HepG2 (cell line): ENCODE measurements around the gene COL26A1. TPM values are rescaled to one million over a fixed set of nuclear protein-coding genes. Genes with fewer than 3 reads are reported as not detected.
"Not testable (repeated sequence)": the region's sequence is repeated elsewhere in the genome, so short reads cannot be mapped to it uniquely, and the experiment has no call there.

Source experiments
- ATAC-seq: fragments of 200-7000 bp; cut with Tn5 transposase; 3 replicates; pipeline ENCODE4 v1.9.1; 2020; ENCODE audit warnings: mild to moderate bottlenecking, moderate library complexity
- BruUV-seq: library from RNA; stranded (reverse); fragments of 400-500 nt; replicated peaks from 2 replicates; lab custom pipeline; 2021; lab: Mats Ljungman, UMichigan
- CTCF ChIA-PET: fragments of 300-600 bp; formaldehyde crosslinking; extraction: SDS; loops from one replicate; lab custom pipeline; 2021; ENCODE audit warnings: low total read pairs, inconsistent platforms, low intra/inter-chr PET ratio; lab: Yijun Ruan, JAX
- POLR2A ChIA-PET: fragments of 350-600 bp; sonication (Branson Sonifier 250); formaldehyde crosslinking; loops from one replicate; lab custom pipeline; 2020; ENCODE audit warnings: antibody characterized with exemption, inconsistent platforms; lab: Yijun Ruan, JAX
- DNase-seq: peaks from one replicate; pipeline ENCODE4 v3.0.0-alpha.2; 2015; ENCODE audit warnings: low spot score
- FAIRE-seq: peaks from 3 replicates; lab custom pipeline; 2011; peaks lifted over from hg19 to GRCh38; lab: Jason Lieb, UNC
- H2AFZ ChIP-seq: one replicate; pipeline ENCODE4 v1.6.1; 2011; ENCODE audit warnings: low read length, inconsistent platforms
- H3K27ac ChIP-seq: fragments of 300-600 bp; 3 replicates; pipeline ENCODE4 v1.8.0; 2011; ENCODE audit warnings: mixed run types, mild to moderate bottlenecking, mixed read lengths, low read length, inconsistent platforms; ENCODE audit not compliant: insufficient read depth; ENCODE audit errors: extremely low read length
- H3K27me3 ChIP-seq, 2 experiments: fragments of 200-600 bp in 1 of 2; 2 replicates in 1 of 2; 3 replicates in 1 of 2; pipeline versions ENCODE4 v1.6.0 to v1.8.0; 2011; ENCODE audit warnings: low read length in 2 of 2, mild to moderate bottlenecking in 2 of 2, moderate library complexity in 2 of 2, inconsistent platforms in 1 of 2; ENCODE audit not compliant: insufficient read depth in 2 of 2, control insufficient read depth in 1 of 2
- H3K36me3 ChIP-seq, 2 experiments: fragments of 200-600 bp in 1 of 2; replicated peaks in 1 of 2; 2 replicates in 1 of 2; 3 replicates in 1 of 2; pipeline versions ENCODE4 v1.5.1 to v1.8.0; 2011; ENCODE audit warnings: low read length in 2 of 2, inconsistent platforms in 1 of 2; ENCODE audit not compliant: insufficient read depth in 2 of 2, control insufficient read depth in 1 of 2
- H3K4me1 ChIP-seq: 2 replicates; pipeline ENCODE4 v1.5.1; 2012; ENCODE audit warnings: low read length, inconsistent platforms; ENCODE audit not compliant: insufficient read depth
- H3K4me2 ChIP-seq: 2 replicates; pipeline ENCODE4 v1.6.0; 2011; ENCODE audit warnings: low read depth, low read length, inconsistent platforms
- H3K4me3 ChIP-seq, 3 experiments: fragments of 200-600 bp in 1 of 3; sonication (generic), shearing (Covaris generic) in 1 of 3; replicated peaks in 1 of 3; 2 replicates each; pipeline ENCODE4 v1.5.1; 2011 to 2016; ENCODE audit warnings: low read length in 3 of 3, inconsistent platforms in 2 of 3, low read depth in 2 of 3, mild to moderate bottlenecking in 2 of 3, control low read depth in 1 of 3, mixed read lengths in 1 of 3; ENCODE audit not compliant: insufficient read depth in 1 of 3
- H3K79me2 ChIP-seq: one replicate; pipeline ENCODE4 v1.6.1; 2011; ENCODE audit warnings: low read length, inconsistent platforms; ENCODE audit not compliant: insufficient read depth
- H3K9ac ChIP-seq: 2 replicates; pipeline ENCODE4 v1.6.0; 2011; ENCODE audit warnings: mild to moderate bottlenecking, low read depth, low read length, inconsistent platforms; ENCODE audit not compliant: insufficient read depth
- H3K9me3 ChIP-seq: 2 replicates; pipeline ENCODE4 v1.5.1; 2012; ENCODE audit warnings: mild to moderate bottlenecking, low read length
- H4K20me1 ChIP-seq: 2 replicates; pipeline ENCODE4 v1.6.0; 2011; ENCODE audit warnings: inconsistent platforms, mild to moderate bottlenecking, low read length, moderate library complexity; ENCODE audit not compliant: insufficient read depth
- FOXM1 ChIP-seq: sonication (generic); formaldehyde crosslinking; IDR thresholded peaks from 2 replicates; pipeline ENCODE4 v1.5.0; 2020; ENCODE audit warnings: missing genetic modification reagents
- KLF15 ChIP-seq: sonication (generic); formaldehyde crosslinking; IDR thresholded peaks from 2 replicates; pipeline ENCODE4 v1.8.1; 2023; ENCODE audit warnings: borderline replicate concordance, mild to moderate bottlenecking, inconsistent platforms, missing genetic modification reagents, mixed read lengths
- NR2F6 ChIP-seq, 2 experiments: IDR thresholded peaks; 2 replicates each; pipeline ENCODE4 v1.6.1; 2016; ENCODE audit warnings: antibody characterized with exemption in 1 of 2, mild to moderate bottlenecking in 1 of 2
- RFX5 ChIP-seq: IDR thresholded peaks from 2 replicates; pipeline ENCODE4 v1.6.1; 2011; ENCODE audit warnings: low read depth, low read length, improper control_type of control experiment
- ZNF230 ChIP-seq: sonication (generic); formaldehyde crosslinking; IDR thresholded peaks from 2 replicates; pipeline ENCODE4 v1.4.0; 2020; ENCODE audit warnings: mild to moderate bottlenecking, missing genetic modification reagents
- ZNF235 ChIP-seq: sonication (generic); formaldehyde crosslinking; IDR thresholded peaks from 2 replicates; pipeline ENCODE4 v1.8.1; 2023; ENCODE audit warnings: mild to moderate bottlenecking, missing genetic modification reagents, borderline replicate concordance
- ZNF451 ChIP-seq: sonication (generic); formaldehyde crosslinking; IDR thresholded peaks from 2 replicates; pipeline ENCODE4 v1.5.0; 2020; ENCODE audit warnings: mild to moderate bottlenecking, missing genetic modification reagents
- ZNF761 ChIP-seq: sonication (generic); formaldehyde crosslinking; conservative IDR thresholded peaks from 2 replicates; pipeline ENCODE4 v1.4.0; 2020; ENCODE audit warnings: mild to moderate bottlenecking, missing genetic modification reagents
- ZNF792 ChIP-seq: IDR thresholded peaks from 2 replicates; pipeline ENCODE4 v1.6.1; 2016
- ZSCAN20 ChIP-seq: sonication (generic); formaldehyde crosslinking; IDR thresholded peaks from 2 replicates; pipeline ENCODE4 v1.4.0; 2020; ENCODE audit warnings: missing genetic modification reagents, mild to moderate bottlenecking, borderline replicate concordance
- ZSCAN22 ChIP-seq: sonication (generic); formaldehyde crosslinking; IDR thresholded peaks from 2 replicates; pipeline ENCODE4 v1.4.0; 2020; ENCODE audit warnings: mild to moderate bottlenecking, missing genetic modification reagents
- WGBS: methylation state at CpG from one replicate; pipeline ENCODE4 v1.1.6; 2017; ENCODE audit warnings: low lambda C conversion rate; 5-methylcytosine and 5-hydroxymethylcytosine counted together
- in situ Hi-C: cut with HindIII; loops from 2 replicates; pipeline ENCODE4 v1.10.0; 2017; ENCODE audit warnings: low pct_unique_long_range_greater_than_20kb; ENCODE audit not compliant: extremely low pct_ligation_motif_present
- intact Hi-C: fragments of 100-400 bp; cut with micrococcal nuclease; formaldehyde crosslinking; loops from one replicate; pipeline ENCODE4 v1.10.0; 2022; ENCODE audit not compliant: unreplicated experiment
- polyA plus RNA-seq, 8 experiments: library from polyadenylated mRNA; depleted of rRNA in 3 of 8; stranded (reverse) in 7 of 8; unstranded in 1 of 8; fragments of >200 nt; fragmentation: Illumina TruSeq in 4 of 8; extraction: Trizol in 4 of 8; gene quantifications; 2 replicates each; pipeline versions ENCODE4 v1.2.1 to v1.2.3, GENCODE V29; 2011 to 2016; ENCODE audit warnings: low read depth in 4 of 8, missing spikeins in 1 of 8, mixed read lengths in 1 of 8; ENCODE audit not compliant: insufficient read depth in 1 of 8
- total RNA-seq, 5 experiments: library from RNA; depleted of rRNA; stranded (reverse); fragments of >200 nt; fragmentation: Illumina TruSeq; extraction: Trizol; gene quantifications; 2 replicates each; pipeline ENCODE4 v1.2.3, GENCODE V29; 2016; ENCODE audit warnings: low read depth in 1 of 5
- TF ChIP-seq, protein P1 (sequence below): sonication (generic); formaldehyde crosslinking; IDR thresholded peaks from 2 replicates; pipeline ENCODE4 v1.4.0; 2020; ENCODE audit warnings: low read depth, mild to moderate bottlenecking, missing genetic modification reagents
- TF ChIP-seq, protein P2 (sequence below): sonication (generic); formaldehyde crosslinking; IDR thresholded peaks from 2 replicates; pipeline ENCODE4 v1.8.0; 2022; ENCODE audit warnings: mild to moderate bottlenecking, missing genetic modification reagents, moderate library complexity

Gene COL26A1
- total and polyA plus RNA-seq, 2 of the 13 experiments (the other 11 are each of a cell fraction or from before 2014, with no cell fraction given), result 7.8 to 9.2 TPM

DNA sequence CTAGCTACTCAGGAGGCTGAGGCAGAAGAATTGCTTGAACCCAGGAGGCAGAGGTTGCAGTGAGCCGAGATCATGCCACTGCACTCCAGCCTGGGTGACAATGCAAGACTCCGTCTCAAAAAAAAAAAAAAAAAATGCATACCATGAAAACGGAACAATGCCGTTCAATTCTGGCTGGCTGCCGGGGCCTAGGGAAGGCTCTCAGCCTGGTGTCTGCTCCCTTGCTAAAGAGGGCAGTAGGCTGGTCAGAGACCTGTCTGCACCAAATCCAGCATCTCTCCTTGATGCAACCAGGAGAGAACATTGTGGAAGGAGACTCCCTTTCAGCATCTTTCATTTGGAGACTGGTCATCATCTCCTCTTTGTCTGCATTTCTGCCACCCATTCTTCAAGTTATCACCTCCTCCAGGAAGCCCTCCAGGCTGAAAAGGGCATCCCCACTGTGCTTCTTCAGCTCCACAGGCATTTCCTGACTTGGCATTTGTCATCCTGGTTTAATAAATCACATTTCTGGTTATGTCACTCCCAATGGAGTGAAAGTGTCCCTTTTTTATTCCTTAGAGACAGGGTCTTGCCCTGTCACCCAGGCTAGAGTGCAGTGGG, 241.8 kb downstream of the COL26A1 start:
- DNase-seq (no peak), ATAC-seq (no peak), FAIRE-seq (no peak)
- TF ChIP-seq FOXM1 (CRISPR knock-in tag) (no peak), NR2F6 (IDR thresholded peaks at IDR 0.05) (no peak), NR2F6 (CRISPR knock-in tag; IDR thresholded peaks at IDR 0.05) (no peak), ZNF761 (CRISPR knock-in tag) (no peak), ZNF792 (CRISPR knock-in tag) (no peak), ZNF235 (no peak), ZSCAN22 (CRISPR knock-in tag) (no peak), ZNF230 (CRISPR knock-in tag) (no peak), ZSCAN20 (no peak), RFX5 (no peak), KLF15 (CRISPR knock-in tag) (no peak), ZNF451 (CRISPR knock-in tag) (no peak)
- TF ChIP-seq, protein P1, sequence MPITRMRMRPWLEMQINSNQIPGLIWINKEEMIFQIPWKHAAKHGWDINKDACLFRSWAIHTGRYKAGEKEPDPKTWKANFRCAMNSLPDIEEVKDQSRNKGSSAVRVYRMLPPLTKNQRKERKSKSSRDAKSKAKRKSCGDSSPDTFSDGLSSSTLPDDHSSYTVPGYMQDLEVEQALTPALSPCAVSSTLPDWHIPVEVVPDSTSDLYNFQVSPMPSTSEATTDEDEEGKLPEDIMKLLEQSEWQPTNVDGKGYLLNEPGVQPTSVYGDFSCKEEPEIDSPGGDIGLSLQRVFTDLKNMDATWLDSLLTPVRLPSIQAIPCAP (CRISPR knock-in tag), result no peak
- TF ChIP-seq, protein P2, sequence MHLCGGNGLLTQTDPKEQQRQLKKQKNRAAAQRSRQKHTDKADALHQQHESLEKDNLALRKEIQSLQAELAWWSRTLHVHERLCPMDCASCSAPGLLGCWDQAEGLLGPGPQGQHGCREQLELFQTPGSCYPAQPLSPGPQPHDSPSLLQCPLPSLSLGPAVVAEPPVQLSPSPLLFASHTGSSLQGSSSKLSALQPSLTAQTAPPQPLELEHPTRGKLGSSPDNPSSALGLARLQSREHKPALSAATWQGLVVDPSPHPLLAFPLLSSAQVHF (CRISPR knock-in tag), result no peak
- Histone ChIP-seq H2AFZ (no peak overlapping the region), H3K9me3 (no peaks in the 10 kb centered on the region), H3K27me3 (peaks cover 5 to 32% of the 10 kb centered on the region in 2 experiments; a peak in 4 of 5 replicates), H3K4me1 (peaks cover 30% of the 10 kb centered on the region), H3K36me3 (no peaks in the 10 kb centered on the region), H3K4me3 (no peak overlapping the region), H3K27ac (no peak overlapping the region), H3K9ac (no peak overlapping the region), H4K20me1 (no peaks in the 10 kb centered on the region), H3K4me2 (no peak overlapping the region), H3K79me2 (no peaks in the 10 kb centered on the region)
- intact Hi-C loops (loop anchor here (5.0 kb wide), 1 partner anchor 208 kb away; no protein-coding TSS in a partner anchor), in situ Hi-C loops (loop anchor here (5.0 kb wide), 2 partner anchors 62 to 208 kb away; no protein-coding TSS in a partner anchor)
- WGBS, result 9% methylated on average over 4 of the region's 5 CpGs
- no TSS peak for BruUV-seq
- ChIA-PET CTCF (no interaction called here), POLR2A (no interaction called here)

DNA sequence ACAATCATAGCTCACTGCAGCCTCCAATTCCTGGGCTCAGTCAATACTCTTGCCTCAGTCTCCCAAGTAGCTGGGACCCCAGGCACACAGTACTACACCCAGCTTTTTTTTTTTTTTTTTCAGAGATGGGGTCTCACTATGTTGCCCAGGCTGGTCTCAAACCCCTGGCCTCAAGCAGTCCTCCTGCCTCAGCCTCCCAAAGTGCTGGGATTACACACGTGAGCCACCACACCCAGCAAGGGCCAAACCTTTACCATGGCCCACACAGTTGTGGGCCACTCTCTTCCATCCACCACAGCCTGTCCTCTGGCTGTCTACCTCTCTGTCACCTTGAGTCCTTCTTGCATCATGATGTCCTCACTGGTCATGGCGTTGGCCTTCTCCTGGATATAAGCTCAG, 242.3 kb downstream of the COL26A1 start:
- H3K9ac ChIP-seq, H3K4me2 ChIP-seq, H4K20me1 ChIP-seq, H3K4me3 ChIP-seq, DNase-seq, H3K9me3 ChIP-seq, H3K36me3 ChIP-seq, CTCF ChIA-PET, H3K79me2 ChIP-seq, BruUV-seq, H2AFZ ChIP-seq, H3K27ac ChIP-seq, POLR2A ChIA-PET, ATAC-seq, FAIRE-seq: not testable (repeated sequence)
- Histone ChIP-seq H3K27me3 (peaks cover 5 to 27% of the 10 kb centered on the region in 2 experiments; a peak in 3 of 5 replicates), H3K4me1 (peaks cover 25% of the 10 kb centered on the region)
- WGBS, result 61% methylated on average over 2 of the region's 2 CpGs
- intact Hi-C loops (loop anchor here (5.0 kb wide), 1 partner anchor 207 kb away; no protein-coding TSS in a partner anchor), in situ Hi-C loops (loop anchor here (5.0 kb wide), 2 partner anchors 63 to 207 kb away; no protein-coding TSS in a partner anchor)
